ENCODE data around the gene TOP3B.

Gene TOP3B

GRCh38 chr22:21937821-21938070 lies 44.8 kb downstream of the TOP3B start:
- TF ChIP-seq CTCF (IDR thresholded peaks at IDR 0.05) = no peak

- no peak for TF ChIP-seq CTCF (IDR thresholded peaks at IDR 0.05)
Observed at GRCh38 chr22:21937041-21937820, 45.4 kb downstream of the TOP3B start.

GRCh38 chr22:21936151-21936775 lies 46.3 kb downstream of the TOP3B start:
- no peak for TF ChIP-seq CTCF (IDR thresholded peaks at IDR 0.05)

GRCh38 chr22:21933910-21934309 lies 48.7 kb downstream of the TOP3B start:
- TF ChIP-seq CTCF (IDR thresholded peaks at IDR 0.05) = no peak

GRCh38 chr22:21933413-21933812 lies 49.2 kb downstream of the TOP3B start:
- TF ChIP-seq CTCF (IDR thresholded peaks at IDR 0.05) = no peak

- TF ChIP-seq CTCF (IDR thresholded peaks at IDR 0.05) = no peak
Observed at GRCh38 chr22:21932347-21932746, 50.2 kb downstream of the TOP3B start.

- no peak for TF ChIP-seq CTCF (IDR thresholded peaks at IDR 0.05)
Observed at GRCh38 chr22:21931056-21931455, 51.5 kb downstream of the TOP3B start.
